ENCODE results near the gene IFNA7. TPM values are rescaled to one million over a fixed set of nuclear protein-coding genes. Genes with fewer than 3 reads are reported as not detected.

The IFNA7 gene
- total RNA-seq, 1 experiment from 2014 or later: not detected

GRCh38 chr9:21155501-21155900, 46.5 kb downstream of the IFNA7 start:
- H3K4me3 ChIP-seq (replicated peaks in 1 of 2; ENCODE audit: low read depth in 1 of 2, low read length in 2 of 2): no peak overlapping the region
- RAD21 ChIA-PET (ENCODE audit: low non-redundant PET in 1 of 2, low total read pairs in 2 of 2, uncharacterized antibody in 2 of 2, unreplicated experiment in 2 of 2): no interaction called here

More at GRCh38 chr9:21155501-21155900, 46.5 kb downstream of the IFNA7 start:
- no TSS peak for BruUV-seq (replicated peaks)
- no peak overlapping the region for H2AFZ ChIP-seq (ENCODE audit: low read depth, low read length, poor library complexity, severe bottlenecking)
- DNase-seq (ENCODE audit: low read depth, low spot score) (no peak), ATAC-seq (no peak)
- H3K36me3 ChIP-seq (ENCODE audit: control insufficient read depth in 1 of 2, insufficient read depth in 2 of 2, low read length in 2 of 2): no peaks in the 10 kb centered on the region
- no peak for TF ChIP-seq EZH2phosphoT487 (IDR thresholded peaks at IDR 0.05; ENCODE audit: borderline replicate concordance)
- no peak for TF ChIP-seq SRF (IDR thresholded peaks at IDR 0.05; ENCODE audit: low read depth)
- no peak for TF ChIP-seq EGR1 (IDR thresholded peaks at IDR 0.05; ENCODE audit: low read depth)
- no peak for TF ChIP-seq SP1 (IDR thresholded peaks at IDR 0.05; ENCODE audit: low read depth)
- no peak for TF ChIP-seq ELF1 (IDR thresholded peaks at IDR 0.05; ENCODE audit: borderline replicate concordance, low read depth)
- no peak for TF ChIP-seq SIN3A (IDR thresholded peaks at IDR 0.05; ENCODE audit: low read depth)
- no peak for TF ChIP-seq ZBTB33 (IDR thresholded peaks at IDR 0.05; ENCODE audit: extremely low read depth, insufficient replicate concordance, low read length)
- TF ChIP-seq ZNF274 (IDR thresholded peaks at IDR 0.05; ENCODE audit: low read depth, low read length): no peak
- TF ChIP-seq CBX3 (IDR thresholded peaks at IDR 0.05; ENCODE audit: low read depth): no peak
- no peak for TF ChIP-seq JUND (IDR thresholded peaks at IDR 0.05)
- TF ChIP-seq MAX (IDR thresholded peaks at IDR 0.05): no peak
- TF ChIP-seq FOSL1 (IDR thresholded peaks at IDR 0.05; ENCODE audit: low read depth): no peak
- H3K79me2 ChIP-seq (ENCODE audit: insufficient read depth, low read length): no peaks in the 10 kb centered on the region
- intact Hi-C loops (cut with micrococcal nuclease): no loop called here
- CTCF ChIA-PET: interaction anchor here (1.0 to 1.5 kb wide), 2 partner anchors 14 to 44 kb away, joined by 3 to 5 read pairs; partner anchors contain the start of gene IFNW1
- no peaks in the 10 kb centered on the region for H4K20me1 ChIP-seq (ENCODE audit: insufficient read depth)
- H3K9me3 ChIP-seq (ENCODE audit: control insufficient read depth in 1 of 2, insufficient read depth in 1 of 2, low read depth in 1 of 2, low read length in 2 of 2): no peaks in the 10 kb centered on the region
- no peak overlapping the region for H3K27ac ChIP-seq (ENCODE audit: low read depth, low read length)
- no peaks in the 10 kb centered on the region for H3K9me2 ChIP-seq (ENCODE audit: insufficient read depth)
- no peaks in the 10 kb centered on the region for H3K27me3 ChIP-seq (ENCODE audit: insufficient read depth, low read length)
- peaks cover 0 to 8% of the 10 kb centered on the region in 2 experiments; a peak in 1 of 4 replicates for H3K4me1 ChIP-seq (ENCODE audit: control insufficient read depth in 1 of 2, insufficient read depth in 2 of 2, low read length in 2 of 2)
- POLR2A ChIA-PET: no interaction called here
- no peak overlapping the region for H3K4me2 ChIP-seq (ENCODE audit: low read length)
- no peak overlapping the region for H3K9ac ChIP-seq (ENCODE audit: low read length)

Measured in HCT116 (cell line).